Nucleus accumbens (tissue), 56 donors: ENCODE measurements around the gene NME9.
"Not testable (repeated sequence)": the region's sequence is repeated elsewhere in the genome, so short reads cannot be mapped to it uniquely, and the experiment has no call there.

ENCODE experiments used
- DNase-seq, 56 donors: peaks; one replicate each; lab custom pipeline; 2025; lab: John Stamatoyannopoulos, UW

NME9 gene

GRCh38 chr3:138329127-138329983 lies at the start of gene NME9:
Gene NME9, minus strand, starts transcription at chr3:138329851. Its CDS starts 516 bp downstream, at chr3:138329335.
- peak; percentile 25 to 95 (median 80) for DNase-seq

DNA sequence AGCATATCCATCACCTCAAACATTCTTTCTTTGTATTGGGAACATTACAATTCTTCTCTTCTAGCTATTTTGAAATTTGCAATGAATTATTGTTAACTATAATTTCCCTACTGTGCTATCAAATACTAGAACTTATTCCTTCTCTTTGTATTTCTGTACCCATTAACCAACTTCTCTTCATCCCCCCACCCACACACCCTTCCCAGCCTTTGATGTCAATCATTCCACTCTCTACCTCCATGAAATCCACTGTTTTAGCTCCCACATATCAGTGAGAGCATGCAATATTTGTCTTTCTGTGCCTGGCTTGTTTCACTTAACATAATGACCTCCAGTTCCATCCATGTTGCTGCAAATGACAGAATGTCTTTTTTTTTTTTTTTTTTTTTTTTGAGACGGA lies 49.3 kb upstream of the NME9 start:
- DNase-seq = peak in 2 of 56 donors; percentile 16 to 38

DNA sequence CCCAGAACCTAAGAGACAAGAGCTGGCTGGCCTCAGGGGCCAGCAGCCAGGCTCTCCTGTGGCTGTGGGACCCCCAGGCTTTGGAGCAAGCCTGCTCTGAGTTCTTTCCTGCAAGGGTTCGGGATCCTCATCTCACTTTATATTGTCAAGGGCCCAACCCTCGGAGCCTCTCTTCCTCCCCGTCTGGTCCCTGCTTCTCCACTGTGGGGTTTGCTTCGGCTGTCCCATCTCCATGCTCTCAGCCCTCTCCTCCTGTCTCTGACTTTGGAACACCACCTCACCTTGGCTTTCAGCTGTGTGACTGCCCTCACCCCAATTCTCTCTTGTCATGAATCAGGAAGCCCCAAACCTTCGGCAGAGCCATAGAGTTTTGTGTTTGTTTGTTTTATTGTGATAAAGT lies 48.7 kb upstream of the NME9 start:
- no peak for DNase-seq

DNA sequence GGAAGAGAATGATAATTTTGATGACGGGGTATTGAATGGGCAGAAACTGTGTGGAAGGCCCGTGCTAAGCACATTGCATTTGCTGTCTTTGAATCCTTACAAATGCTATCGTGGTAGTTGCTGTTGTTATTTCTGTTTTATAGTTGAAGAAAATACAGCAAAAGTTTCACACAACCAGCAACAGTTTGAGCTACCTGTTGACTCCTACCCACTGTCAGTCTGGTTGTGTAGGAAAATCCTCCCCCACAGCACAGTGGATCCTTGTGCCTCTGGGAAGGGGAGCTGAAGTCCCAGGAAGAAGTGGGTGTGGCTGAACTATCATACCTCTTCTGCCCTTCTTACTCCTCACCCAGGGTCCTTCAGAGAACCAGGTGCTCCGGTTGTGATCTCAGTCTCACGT lies 48.2 kb upstream of the NME9 start:
- no peak for DNase-seq

DNA sequence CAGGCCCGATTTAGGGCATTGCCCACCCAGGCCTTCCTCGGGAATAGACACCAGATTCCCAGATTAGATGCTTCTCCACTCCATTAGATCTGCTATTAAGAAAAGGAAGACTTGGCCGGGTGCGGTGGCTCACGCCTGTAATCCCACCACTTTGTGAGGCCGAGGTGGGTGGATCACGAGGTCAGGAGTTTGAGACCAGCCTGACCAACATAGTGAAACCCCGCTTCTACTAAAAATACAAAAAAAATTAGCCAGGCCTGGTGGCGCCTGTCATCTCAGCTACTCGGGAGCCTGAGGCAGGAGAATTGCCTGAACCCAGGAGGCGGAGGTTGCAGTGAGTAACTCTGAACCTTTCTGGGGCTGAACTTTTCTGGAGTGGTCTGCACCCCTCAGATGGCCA lies 47.6 kb upstream of the NME9 start:
- DNase-seq = not testable (repeated sequence)

DNA sequence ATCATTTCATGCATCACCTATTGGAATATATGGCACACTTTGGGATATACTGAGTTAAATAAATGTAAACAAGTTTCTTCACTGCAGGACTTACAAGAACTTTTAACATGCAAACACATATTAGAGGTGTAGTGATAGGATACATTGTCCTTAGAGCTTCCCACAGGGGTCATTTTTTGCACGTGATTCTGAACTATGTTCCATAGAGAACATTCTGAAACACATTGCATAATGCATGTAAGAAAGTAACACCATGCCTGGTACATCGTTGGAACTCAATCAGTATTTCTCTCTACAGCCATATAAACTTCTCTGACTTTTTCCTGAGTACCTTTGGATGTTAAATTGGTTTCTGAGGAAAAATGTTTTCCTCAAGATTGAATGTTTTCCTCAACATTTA lies 47.0 kb upstream of the NME9 start:
- DNase-seq = no peak

- no peak for DNase-seq
Observed at GRCh38 chr3:138375447-138375846, 45.8 kb upstream of the NME9 start.

DNA sequence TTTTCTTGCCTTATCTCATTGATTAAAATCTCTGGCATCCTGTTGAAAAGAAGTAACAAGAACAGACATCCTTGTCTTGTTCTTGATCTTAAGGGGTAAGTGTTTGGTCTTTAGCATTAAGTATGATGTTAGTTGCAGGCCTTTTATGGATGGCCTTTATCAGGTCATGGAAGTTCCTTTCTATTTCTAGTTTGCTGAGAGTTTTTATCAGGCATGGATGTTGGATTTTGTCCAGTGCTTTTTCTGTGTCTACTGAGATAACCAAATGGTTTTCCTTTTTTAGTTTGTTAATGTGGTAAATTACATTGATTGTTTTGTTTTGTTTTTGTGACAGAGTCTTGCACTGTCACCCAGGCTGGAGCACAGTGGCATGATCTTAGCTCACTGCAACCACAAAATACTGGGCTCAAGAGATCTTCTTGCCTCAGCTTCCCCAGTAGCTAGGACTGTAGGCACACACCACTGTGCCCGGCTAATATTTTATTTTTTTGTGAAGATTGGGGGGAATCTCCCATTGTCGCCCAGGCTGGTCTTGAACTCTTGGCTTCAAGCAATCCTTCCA lies 45.0 kb upstream of the NME9 start:
- DNase-seq = no peak

- no peak for DNase-seq
Observed at GRCh38 chr3:138373736-138374094, 44.1 kb upstream of the NME9 start.

DNA sequence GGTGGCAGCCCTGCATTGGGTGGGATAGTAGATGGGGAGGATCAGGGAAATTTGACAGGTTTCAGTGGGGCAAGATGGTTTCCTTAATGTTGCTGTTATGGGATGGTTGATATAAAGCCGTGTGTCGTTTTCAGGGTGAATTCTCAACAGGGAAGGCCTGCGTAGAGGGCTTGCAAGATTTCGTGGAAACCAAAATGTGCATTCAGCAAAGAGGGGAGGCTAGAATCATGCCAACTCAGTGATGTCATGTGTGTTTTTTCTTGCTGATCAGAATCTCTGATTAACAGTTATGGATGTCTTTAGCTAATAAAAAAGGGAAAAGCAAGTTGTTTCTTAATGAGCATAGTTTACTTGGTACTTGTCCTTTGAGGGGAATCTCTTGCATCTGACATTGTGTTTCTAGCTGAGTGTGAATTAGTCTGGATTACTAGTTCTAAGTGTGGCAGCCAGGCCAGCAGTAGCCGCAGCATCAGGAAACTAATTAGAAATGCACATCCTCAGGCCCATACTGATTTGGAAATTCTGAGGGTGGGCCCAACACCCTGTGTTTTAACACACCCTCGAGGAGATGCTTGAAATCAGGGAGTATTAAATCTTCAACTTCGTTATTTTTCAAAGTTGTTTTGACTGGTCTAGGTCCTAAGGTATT lies 43.6 kb upstream of the NME9 start:
- no peak for DNase-seq

- DNase-seq = no peak
Observed at GRCh38 chr3:138371070-138371965, 41.7 kb upstream of the NME9 start.

- DNase-seq = no peak
Observed at GRCh38 chr3:138370321-138370720, 40.7 kb upstream of the NME9 start.

DNA sequence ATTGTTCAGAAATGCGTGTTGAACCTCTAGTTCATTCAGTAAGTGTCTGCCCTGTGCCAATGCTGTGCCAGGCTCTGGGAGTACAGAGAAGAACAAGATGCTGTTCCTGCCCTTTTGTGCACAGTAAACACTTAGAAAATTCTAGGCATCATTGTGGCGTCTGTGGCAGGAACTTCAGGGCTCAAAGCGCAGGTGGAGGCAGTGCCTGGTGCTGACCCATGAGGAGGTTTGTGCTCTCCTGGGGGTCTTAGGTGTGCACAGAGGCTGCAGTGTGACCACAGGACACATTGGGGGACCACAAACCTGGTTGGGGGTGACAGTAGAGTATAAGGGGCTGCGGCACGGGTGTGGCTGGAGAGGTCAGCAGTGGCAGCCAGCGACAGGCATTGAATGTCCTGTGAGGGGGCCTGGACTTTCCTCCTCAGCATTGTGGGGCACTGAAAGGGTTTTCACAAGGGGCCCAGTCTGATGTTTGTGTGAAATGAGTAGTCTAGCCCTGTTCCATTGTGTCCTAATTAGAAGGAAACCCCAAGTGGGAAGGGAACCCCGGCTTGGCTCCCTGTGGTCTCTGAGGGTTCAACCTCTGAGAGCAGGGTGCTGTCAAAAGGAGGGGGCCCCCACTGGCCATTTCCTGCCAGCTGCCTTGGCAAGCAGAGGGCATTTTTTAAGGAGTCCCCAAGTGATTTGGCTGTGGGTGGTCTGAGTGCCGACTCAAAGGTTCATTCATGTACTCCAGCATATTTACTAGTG lies 39.7 kb upstream of the NME9 start:
- peak in 30 of 56 donors; percentile 16 to 79 (median 46) for DNase-seq

DNA sequence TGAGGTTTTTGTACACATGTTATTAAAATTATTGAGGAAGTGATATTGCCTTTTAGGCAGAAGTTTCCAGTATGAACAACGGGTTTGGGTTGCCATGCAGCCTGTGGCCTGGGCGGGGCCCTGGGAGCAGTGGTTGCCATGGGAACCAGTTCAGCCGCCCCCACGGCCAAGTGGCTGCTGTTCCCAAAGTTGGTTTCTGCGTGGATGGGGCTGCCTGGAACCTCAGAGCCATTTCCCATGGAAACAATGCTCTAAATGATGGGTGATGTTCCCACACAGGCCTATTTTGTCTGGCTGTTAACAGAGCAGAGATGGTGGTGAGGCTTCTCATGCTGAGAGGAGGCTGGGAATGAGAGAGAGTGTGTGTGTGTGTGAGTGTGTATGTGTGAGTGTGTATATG lies 38.3 kb upstream of the NME9 start:
- DNase-seq = peak in 51 of 56 donors; percentile 19 to 92 (median 69)

DNA sequence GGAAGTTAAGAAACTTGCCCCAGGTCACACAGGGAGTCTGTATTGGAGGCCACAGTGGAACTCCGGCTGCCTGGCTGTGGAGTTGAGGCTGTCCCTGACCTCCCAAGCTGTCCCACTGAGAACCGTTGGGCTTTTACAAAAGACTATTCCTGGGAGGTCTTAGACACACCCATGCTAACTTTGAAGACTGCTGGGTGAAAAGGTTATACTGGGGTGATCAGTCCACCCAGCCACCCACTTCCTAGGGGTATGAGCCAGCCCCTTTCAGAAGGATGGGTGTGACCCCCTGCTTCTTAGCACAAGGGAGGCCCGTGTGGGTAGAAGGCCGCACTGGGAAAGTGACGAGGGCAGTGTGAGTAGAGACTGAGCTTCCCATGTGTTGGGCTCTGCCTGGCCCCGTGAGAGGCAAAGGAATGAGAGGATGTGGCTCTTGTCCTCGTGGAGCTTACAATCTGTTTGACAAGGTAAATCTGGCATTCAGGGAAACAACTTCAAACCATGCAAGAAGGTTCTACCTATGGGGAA lies 37.7 kb upstream of the NME9 start:
- DNase-seq = no peak

DNA sequence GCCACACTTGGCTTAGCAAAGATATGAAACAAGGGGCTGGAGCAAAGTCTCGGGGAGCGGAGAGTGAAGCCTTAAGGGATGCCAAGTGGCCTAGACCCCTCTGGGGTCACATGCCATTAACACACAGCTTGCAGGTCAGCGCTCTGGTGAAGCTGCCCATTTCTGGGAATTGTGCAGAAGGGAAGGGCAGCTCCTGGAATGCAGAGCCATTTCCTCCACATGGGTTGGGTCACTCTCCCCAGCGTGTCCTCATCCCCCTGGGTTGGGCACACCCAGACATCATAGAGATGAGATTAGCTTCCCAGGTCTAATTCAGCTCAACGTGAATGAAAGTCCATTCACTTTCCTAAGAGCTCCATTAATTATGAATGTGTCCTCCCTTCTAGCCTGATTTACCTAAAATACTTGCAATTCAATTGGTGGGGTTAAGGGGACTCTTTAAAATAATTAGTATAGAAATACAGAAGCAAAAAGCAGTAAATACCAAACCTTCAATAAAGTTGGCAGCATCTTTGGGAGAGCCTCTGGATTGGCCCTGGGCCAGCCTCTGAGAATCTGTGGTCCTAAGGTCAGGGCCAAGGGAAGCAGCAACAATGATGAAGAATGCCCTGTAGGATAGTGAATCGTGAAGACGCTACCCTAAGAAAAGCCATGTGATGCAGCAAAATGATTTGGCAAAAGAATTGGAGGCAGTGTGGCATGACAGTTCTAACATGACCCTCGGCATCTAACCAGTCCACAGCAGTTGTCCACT lies 36.5 kb upstream of the NME9 start:
- DNase-seq = no peak

- DNase-seq = no peak
Observed at GRCh38 chr3:138365253-138365555, 35.6 kb upstream of the NME9 start.

GRCh38 chr3:138364356-138365252 lies 35.0 kb upstream of the NME9 start:
- no peak for DNase-seq
